GM23248 (cell line): ENCODE data around the gene IL17A. TPM values are rescaled to one million over a fixed set of nuclear protein-coding genes. Genes with fewer than 3 reads are reported as not detected.

Source experiments
- DNase-seq: peaks from one replicate; pipeline ENCODE4 v3.0.0-alpha.2; 2015
- H2AFZ ChIP-seq: fragments of 200-600 bp; sonication (generic); 2 replicates; pipeline ENCODE4 v1.6.1; 2016; ENCODE audit warnings: antibody characterized with exemption
- H3F3A ChIP-seq: fragments of 200-600 bp; sonication (generic); 2 replicates; pipeline ENCODE4 v1.6.1; 2016; ENCODE audit warnings: mild to moderate bottlenecking, antibody characterized with exemption, mixed run types; ENCODE audit not compliant: insufficient read depth
- H3K27ac ChIP-seq: fragments of 200-600 bp; sonication (generic); 2 replicates; pipeline ENCODE4 v1.5.1; 2016; ENCODE audit warnings: mild to moderate bottlenecking
- H3K27me3 ChIP-seq: fragments of 200-600 bp; sonication (generic); replicated peaks from 2 replicates; pipeline ENCODE4 v1.6.1; 2016; ENCODE audit warnings: mild to moderate bottlenecking; ENCODE audit not compliant: insufficient read depth
- H3K36me3 ChIP-seq: fragments of 200-600 bp; sonication (generic); 2 replicates; pipeline ENCODE4 v1.6.1; 2016; ENCODE audit warnings: low read depth, mild to moderate bottlenecking
- H3K4me1 ChIP-seq: fragments of 200-600 bp; sonication (generic); 2 replicates; pipeline ENCODE4 v1.6.1; 2016; ENCODE audit warnings: mild to moderate bottlenecking; ENCODE audit not compliant: insufficient read depth
- H3K4me2 ChIP-seq: fragments of 200-600 bp; sonication (generic); one replicate; pipeline ENCODE4 v1.6.1; 2016; ENCODE audit warnings: mild to moderate bottlenecking; ENCODE audit not compliant: unreplicated experiment
- H3K4me3 ChIP-seq: fragments of 200-600 bp; sonication (generic); 2 replicates; pipeline ENCODE4 v1.5.1; 2016; ENCODE audit warnings: mild to moderate bottlenecking
- H3K79me2 ChIP-seq: fragments of 200-600 bp; sonication (generic); 2 replicates; pipeline ENCODE4 v1.6.1; 2016; ENCODE audit warnings: mild to moderate bottlenecking; ENCODE audit not compliant: insufficient read depth
- H3K9ac ChIP-seq: fragments of 200-600 bp; sonication (generic); 2 replicates; pipeline ENCODE4 v1.6.1; 2016; ENCODE audit warnings: mild to moderate bottlenecking
- H3K9me2 ChIP-seq: fragments of 200-600 bp; sonication (generic); 2 replicates; pipeline ENCODE4 v1.6.1; 2016; ENCODE audit warnings: mixed run types, mild to moderate bottlenecking, moderate library complexity; ENCODE audit not compliant: insufficient read depth
- H3K9me3 ChIP-seq: fragments of 200-600 bp; sonication (generic); one replicate; pipeline ENCODE4 v1.6.1; 2017; ENCODE audit warnings: low read depth
- H4K20me1 ChIP-seq: fragments of 200-600 bp; sonication (generic); 2 replicates; pipeline ENCODE4 v1.6.0; 2016; ENCODE audit not compliant: insufficient read depth
- EZH2 ChIP-seq: fragments of 200-600 bp; sonication (generic); IDR thresholded peaks from 2 replicates; pipeline ENCODE4 v1.6.1; 2018; ENCODE audit warnings: antibody characterized with exemption, mild to moderate bottlenecking; ENCODE audit not compliant: insufficient read depth, poor library complexity, severe bottlenecking
- EZH2phosphoT487 ChIP-seq: fragments of 200-600 bp; sonication (generic); IDR thresholded peaks from 2 replicates; pipeline ENCODE4 v1.6.1; 2018; ENCODE audit warnings: antibody characterized with exemption, moderate library complexity, mild to moderate bottlenecking, low read depth; ENCODE audit not compliant: insufficient read depth
- WGBS, 2 experiments: methylation state at CpG; one replicate each; pipeline ENCODE4 v1.1.6; 2015 to 2017; ENCODE audit warnings: low lambda C conversion rate in 2 of 2, low coverage in 1 of 2; ENCODE audit errors: missing lambda C conversion rate in 2 of 2; 5-methylcytosine and 5-hydroxymethylcytosine counted together
- in situ Hi-C: fragments of 300-500 bp; cut with MboI; formaldehyde crosslinking; loops from 2 replicates; pipeline ENCODE4 v1.15.0; 2020
- polyA plus RNA-seq: library from polyadenylated mRNA; unstranded; fragments of >200 nt; fragmentation: Nextera tagmentation; extraction: Ambion mirVana; gene quantifications from 2 replicates; pipeline ENCODE4 v1.2.1, GENCODE V29; 2016
- total RNA-seq: library from RNA; depleted of rRNA; stranded (reverse); fragments of >200 nt; shearing (Covaris generic); gene quantifications from 2 replicates; pipeline ENCODE4 v1.2.3, GENCODE V29; 2014

The IL17A gene
- total and polyA plus RNA-seq, 2 experiments from 2014 or later: not detected

DNA sequence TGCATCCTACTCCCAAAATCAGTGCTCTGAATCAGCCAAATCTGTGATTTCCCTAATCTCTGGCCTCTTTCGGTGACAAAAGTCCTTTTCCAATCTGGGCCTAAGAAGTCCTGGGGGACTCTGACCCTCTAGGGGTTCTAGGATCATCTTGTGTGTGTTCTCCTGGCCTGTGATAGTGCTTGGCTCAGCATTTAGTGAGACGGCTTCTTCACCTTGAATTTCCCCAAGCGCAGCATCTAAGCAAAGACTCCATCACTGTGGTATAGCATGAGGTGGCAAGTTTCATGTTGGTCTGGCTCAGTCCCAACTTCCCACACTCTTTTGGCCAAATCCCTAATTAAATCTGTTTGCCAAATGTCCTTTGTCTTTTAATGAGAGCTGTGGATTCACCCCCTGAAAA, 12.1 kb upstream of the IL17A start:
- no peak overlapping the region for H3K4me2 ChIP-seq
- WGBS, 2 experiments: 24 to 36% methylated on average over 3 of the region's 3 CpGs
- no peaks in the 10 kb centered on the region for H3K9me2 ChIP-seq
- no peak overlapping the region for H3K4me3 ChIP-seq
- no peaks in the 10 kb centered on the region; the same call in 1 of the 2 replicates for H3K27me3 ChIP-seq
- H4K20me1 ChIP-seq: no peaks in the 10 kb centered on the region
- DNase-seq: no peak
- H3F3A ChIP-seq: no peaks in the 10 kb centered on the region
- TF ChIP-seq EZH2 (no peak), EZH2phosphoT487 (no peak)
- in situ Hi-C loops: no loop called here
- no peak overlapping the region for H3K9ac ChIP-seq
- no peaks in the 10 kb centered on the region for H3K36me3 ChIP-seq
- no peaks in the 10 kb centered on the region for H3K79me2 ChIP-seq
- no peaks in the 10 kb centered on the region for H3K4me1 ChIP-seq
- no peak overlapping the region for H2AFZ ChIP-seq
- H3K9me3 ChIP-seq: no peaks in the 10 kb centered on the region
- H3K27ac ChIP-seq: no peak overlapping the region

GRCh38 chr6:52176550-52176949, 9.6 kb upstream of the IL17A start:
- H3K36me3 ChIP-seq: no peaks in the 10 kb centered on the region
- no peaks in the 10 kb centered on the region for H4K20me1 ChIP-seq
- no peak overlapping the region for H3K27ac ChIP-seq
- no peak overlapping the region for H3K4me3 ChIP-seq
- WGBS, 2 experiments: 0% methylated on average over 1 of the region's 1 CpG
- no peaks in the 10 kb centered on the region for H3K79me2 ChIP-seq
- no peak overlapping the region for H3K9ac ChIP-seq
- H3K9me3 ChIP-seq: no peaks in the 10 kb centered on the region
- no peak overlapping the region for H3K4me2 ChIP-seq
- no peaks in the 10 kb centered on the region for H3K9me2 ChIP-seq
- peaks cover 4% of the 10 kb centered on the region; the same call in 1 of the 2 replicates for H3K27me3 ChIP-seq
- H3F3A ChIP-seq: no peaks in the 10 kb centered on the region
- no peak overlapping the region for H2AFZ ChIP-seq
- in situ Hi-C loops: no loop called here
- no peak for DNase-seq
- TF ChIP-seq EZH2phosphoT487 (no peak), EZH2 (no peak)
- no peaks in the 10 kb centered on the region for H3K4me1 ChIP-seq

DNA sequence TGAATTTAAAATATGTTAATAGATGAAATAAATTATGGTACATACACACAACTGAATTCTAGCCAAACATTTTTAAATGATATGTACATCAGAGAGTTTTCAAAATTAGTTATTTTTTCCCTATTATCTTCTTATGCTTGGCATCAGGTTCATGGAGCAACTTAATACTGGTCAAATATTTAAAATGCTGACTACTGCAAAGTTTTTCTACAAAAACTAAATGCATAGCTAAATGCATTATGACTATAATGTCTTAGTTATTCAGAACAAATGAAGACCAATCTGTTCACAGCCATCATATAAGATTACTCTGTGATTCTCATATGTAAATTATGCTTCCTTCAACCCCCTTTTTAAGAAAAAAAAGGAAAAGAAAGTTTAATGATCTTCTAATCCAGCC, 8.2 kb upstream of the IL17A start:
- no peak overlapping the region for H3K9ac ChIP-seq

DNA sequence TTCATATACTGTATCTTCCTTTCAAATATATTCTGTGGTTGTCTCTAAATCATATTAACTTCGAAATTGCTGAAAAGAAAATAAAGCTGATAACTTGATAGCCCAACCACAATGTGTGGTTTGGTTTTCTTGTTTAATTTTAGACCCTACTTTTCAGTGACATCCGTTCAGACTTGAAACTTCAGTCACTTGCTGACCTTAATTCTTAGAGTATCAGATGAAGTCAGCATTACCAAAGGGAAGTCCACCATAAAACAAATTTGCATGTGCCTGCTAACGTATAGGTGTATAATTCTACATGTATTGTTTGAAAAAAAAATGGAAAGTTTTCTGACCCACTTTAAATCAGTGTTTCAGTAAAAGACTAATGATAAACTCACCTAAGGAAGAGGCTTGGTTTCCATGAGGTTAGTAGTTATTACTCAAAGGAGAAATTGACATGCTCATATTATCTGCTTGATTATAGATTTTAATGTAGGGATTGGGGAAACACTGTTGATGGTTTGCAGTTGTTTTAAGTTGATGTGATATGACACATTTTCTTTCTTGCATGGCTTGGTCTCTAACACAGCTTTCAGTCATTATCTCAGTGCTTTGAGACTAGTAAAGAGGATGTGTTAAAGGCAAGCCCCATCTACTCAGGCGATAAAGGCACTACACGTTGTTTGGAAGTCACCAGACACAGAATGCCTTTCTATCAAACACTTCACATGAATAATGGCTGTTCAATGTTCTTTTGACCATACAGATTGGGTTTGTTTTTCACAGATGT, 5.2 kb upstream of the IL17A start:
- WGBS, 2 experiments: 36 to 45% methylated on average over 5 of the region's 5 CpGs
- Histone ChIP-seq H3K9ac (no peak overlapping the region), H3K9me2 (no peaks in the 10 kb centered on the region), H3F3A (no peaks in the 10 kb centered on the region), H3K79me2 (no peaks in the 10 kb centered on the region), H3K27ac (no peak overlapping the region), H3K4me3 (no peak overlapping the region), H3K4me1 (no peaks in the 10 kb centered on the region), H3K27me3 (peaks cover 4% of the 10 kb centered on the region; the same call in 1 of the 2 replicates), H3K4me2 (no peak overlapping the region), H2AFZ (no peak overlapping the region), H4K20me1 (no peaks in the 10 kb centered on the region), H3K36me3 (no peaks in the 10 kb centered on the region), H3K9me3 (no peaks in the 10 kb centered on the region)
- in situ Hi-C loops: no loop called here
- no peak for TF ChIP-seq EZH2
- no peak for TF ChIP-seq EZH2phosphoT487
- no peak for DNase-seq

More for the DNA sequence above, 8.2 kb upstream of the IL17A start:
- no peak for DNase-seq
- Histone ChIP-seq H3K4me1 (no peaks in the 10 kb centered on the region), H3K4me3 (no peak overlapping the region), H3K9me2 (no peaks in the 10 kb centered on the region), H4K20me1 (no peaks in the 10 kb centered on the region), H3F3A (no peaks in the 10 kb centered on the region), H2AFZ (no peak overlapping the region), H3K36me3 (no peaks in the 10 kb centered on the region), H3K79me2 (no peaks in the 10 kb centered on the region), H3K27me3 (peaks cover 4% of the 10 kb centered on the region; the same call in 1 of the 2 replicates), H3K27ac (no peak overlapping the region), H3K9me3 (no peaks in the 10 kb centered on the region), H3K4me2 (no peak overlapping the region)
- in situ Hi-C loops: no loop called here
- no peak for TF ChIP-seq EZH2phosphoT487
- no peak for TF ChIP-seq EZH2

DNA sequence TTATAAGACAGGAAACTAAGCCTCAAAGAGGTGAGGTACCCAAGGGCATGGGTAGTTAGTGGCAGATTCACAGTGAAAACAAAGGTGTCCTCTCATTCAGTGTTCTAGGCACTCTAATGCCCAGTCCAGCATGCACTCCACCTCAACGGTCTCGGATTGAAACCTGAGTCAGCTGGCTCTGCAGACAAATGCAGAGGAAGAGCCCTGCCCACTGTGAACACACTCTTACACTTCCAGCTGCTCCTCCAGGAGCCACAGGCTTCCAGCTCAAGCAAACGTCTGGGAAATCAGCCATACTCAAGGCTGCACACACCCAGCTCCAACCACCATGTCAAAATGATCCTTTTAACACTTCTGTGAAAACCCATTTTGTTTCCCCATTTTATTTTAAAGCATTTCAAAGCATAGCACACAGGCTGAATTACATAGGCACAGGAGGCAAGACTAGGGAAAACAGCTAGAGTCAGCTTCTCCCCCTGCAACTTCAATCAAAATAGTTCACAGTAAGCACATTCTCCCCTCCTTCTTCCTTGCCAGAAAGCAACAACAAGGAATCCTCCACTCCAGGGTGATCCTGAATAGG, 3.0 kb upstream of the IL17A start:
- H3K4me3 ChIP-seq: no peak overlapping the region
- in situ Hi-C loops: no loop called here
- no peak for TF ChIP-seq EZH2
- TF ChIP-seq EZH2phosphoT487: no peak
- H3K9me2 ChIP-seq: no peaks in the 10 kb centered on the region
- no peak overlapping the region for H3K27ac ChIP-seq
- H3K9ac ChIP-seq: no peak overlapping the region
- no peaks in the 10 kb centered on the region for H3K4me1 ChIP-seq
- H3K9me3 ChIP-seq: no peaks in the 10 kb centered on the region
- no peaks in the 10 kb centered on the region for H3K36me3 ChIP-seq
- H3K79me2 ChIP-seq: no peaks in the 10 kb centered on the region
- DNase-seq: peak; percentile 2
- no peaks in the 10 kb centered on the region for H3F3A ChIP-seq
- no peak overlapping the region for H3K4me2 ChIP-seq
- no peak overlapping the region for H2AFZ ChIP-seq
- 0% methylated on average over 3 of the region's 3 CpGs for WGBS, 2 experiments
- no peaks in the 10 kb centered on the region for H4K20me1 ChIP-seq
- peaks cover 14% of the 10 kb centered on the region; the same call in 1 of the 2 replicates for H3K27me3 ChIP-seq
